DMS153 (cell line): ENCODE results near the gene C15orf39.

Experiments
- DNase-seq: peaks from one replicate; lab custom pipeline; 2025; lab: John Stamatoyannopoulos, UW

C15orf39 gene

GRCh38 chr15:75197062-75197630 is 4.5 kb upstream of the C15orf39 start:
- no peak for DNase-seq

GRCh38 chr15:75198560-75199356 is 2.9 kb upstream of the C15orf39 start:
- peak; percentile 51 for DNase-seq

- no peak for DNase-seq
These were observed 2.2 kb upstream of the C15orf39 start for GRCh38 chr15:75199357-75199940.

GRCh38 chr15:75200391-75200764 is 1.3 kb upstream of the C15orf39 start:
- DNase-seq = no peak

GRCh38 chr15:75200765-75201615 is 692 bp upstream of the C15orf39 start:
- peak; percentile 24 for DNase-seq

- no peak for DNase-seq
These were observed 752 bp downstream of the C15orf39 start for GRCh38 chr15:75202251-75203016.

GRCh38 chr15:75203017-75203907 is 1.6 kb downstream of the C15orf39 start:
- no peak for DNase-seq

GRCh38 chr15:75203908-75204263 is 2.2 kb downstream of the C15orf39 start:
- DNase-seq = no peak

- peak; percentile 55 for DNase-seq
These were observed 2.8 kb downstream of the C15orf39 start for GRCh38 chr15:75204340-75205063.

GRCh38 chr15:75205064-75205395 is 3.3 kb downstream of the C15orf39 start:
- no peak for DNase-seq

- no peak for DNase-seq
These were observed 4.3 kb downstream of the C15orf39 start for GRCh38 chr15:75206006-75206405.

GRCh38 chr15:75206803-75207617 is 5.3 kb downstream of the C15orf39 start:
- DNase-seq = no peak

- no peak for DNase-seq
These were observed 6.2 kb downstream of the C15orf39 start for GRCh38 chr15:75207618-75208500.

- no peak for DNase-seq
These were observed 7.0 kb downstream of the C15orf39 start for GRCh38 chr15:75208501-75209288.

GRCh38 chr15:75209289-75209676 is 7.6 kb downstream of the C15orf39 start:
- DNase-seq = no peak

- DNase-seq = no peak
These were observed 9.1 kb downstream of the C15orf39 start for GRCh38 chr15:75210811-75211230.

GRCh38 chr15:75211436-75212199 is 9.9 kb downstream of the C15orf39 start:
- DNase-seq = no peak
